Osteocyte (in vitro differentiated cells): ENCODE data around the gene PCSK6. TPM values are rescaled to one million over a fixed set of nuclear protein-coding genes. Genes with fewer than 3 reads are reported as not detected.

Experiments used
- DNase-seq: peaks from one replicate; pipeline ENCODE4 v3.0.0; 2021; ENCODE audit warnings: mixed read lengths; ENCODE audit not compliant: unreplicated experiment; ENCODE audit errors: extremely low spot score
- H3K27ac Mint-ChIP-seq: one replicate; pipeline ENCODE4 v1.8.0; 2021; ENCODE audit warnings: mild to moderate bottlenecking, mixed read lengths; ENCODE audit not compliant: unreplicated experiment
- H3K27me3 Mint-ChIP-seq: one replicate; pipeline ENCODE4 v1.8.0; 2021; ENCODE audit warnings: mixed read lengths; ENCODE audit not compliant: unreplicated experiment
- H3K36me3 Mint-ChIP-seq: one replicate; pipeline ENCODE4 v1.8.0; 2021; ENCODE audit warnings: mixed read lengths; ENCODE audit not compliant: unreplicated experiment
- H3K4me1 Mint-ChIP-seq: one replicate; pipeline ENCODE4 v1.8.0; 2021; ENCODE audit warnings: mixed read lengths; ENCODE audit not compliant: unreplicated experiment
- H3K4me3 Mint-ChIP-seq: one replicate; pipeline ENCODE4 v1.8.0; 2021; ENCODE audit warnings: mild to moderate bottlenecking, moderate library complexity, mixed read lengths; ENCODE audit not compliant: unreplicated experiment
- H3K9me3 Mint-ChIP-seq: one replicate; pipeline ENCODE4 v1.8.0; 2021; ENCODE audit warnings: mixed read lengths; ENCODE audit not compliant: unreplicated experiment
- CTCF ChIP-seq: fragments of 200-600 bp; sonication (generic); IDR thresholded peaks from 2 replicates; pipeline ENCODE4 v1.5.0; 2021; ENCODE audit warnings: antibody characterized with exemption, mild to moderate bottlenecking, moderate library complexity
- total RNA-seq: library from RNA; stranded (reverse); gene quantifications from 2 replicates; pipeline ENCODE4 v1.2.1, GENCODE V29; 2021

PCSK6 gene
- total RNA-seq, 1 donor from 2014 or later: 0.43 TPM

DNA sequence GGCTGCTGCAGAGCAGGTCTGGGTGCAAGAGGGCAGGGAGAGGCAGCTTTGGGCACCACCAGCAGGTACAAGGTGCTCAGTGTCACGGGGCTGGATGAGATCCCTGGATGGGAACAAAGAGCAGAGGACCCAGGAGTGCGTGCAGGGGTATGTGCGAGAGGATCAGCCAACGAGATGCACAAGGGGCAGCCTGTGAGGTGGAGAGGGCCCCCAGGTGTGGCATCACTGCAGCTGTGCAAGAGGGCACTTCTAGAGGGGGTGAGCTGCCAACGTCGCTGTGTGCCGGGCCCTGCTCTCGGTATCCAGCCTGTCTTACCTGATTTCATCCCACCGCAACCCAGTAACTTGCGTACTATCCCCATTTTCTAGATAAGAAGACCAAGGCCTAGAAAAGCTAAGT lies 127.1 kb downstream of the PCSK6 start:
- DNase-seq: no peak
- no peaks in the 10 kb centered on the region for H3K36me3 Mint-ChIP-seq
- H3K4me1 Mint-ChIP-seq: no peaks in the 10 kb centered on the region
- H3K4me3 Mint-ChIP-seq: no peak overlapping the region
- H3K27me3 Mint-ChIP-seq: peaks cover 5% of the 10 kb centered on the region
- H3K9me3 Mint-ChIP-seq: peaks cover 6% of the 10 kb centered on the region
- no peak overlapping the region for H3K27ac Mint-ChIP-seq
- no peak for TF ChIP-seq CTCF

- TF ChIP-seq CTCF: no peak
- H3K27ac Mint-ChIP-seq: no peak overlapping the region
- no peaks in the 10 kb centered on the region for H3K36me3 Mint-ChIP-seq
- H3K27me3 Mint-ChIP-seq: peaks cover 5% of the 10 kb centered on the region
- no peaks in the 10 kb centered on the region for H3K4me1 Mint-ChIP-seq
- DNase-seq: no peak
- H3K9me3 Mint-ChIP-seq: peaks cover 6% of the 10 kb centered on the region
- no peak overlapping the region for H3K4me3 Mint-ChIP-seq
Measured at GRCh38 chr15:101361418-101361817, 128.1 kb downstream of the PCSK6 start.

GRCh38 chr15:101359365-101359947 lies 130.1 kb downstream of the PCSK6 start:
- peaks cover 5% of the 10 kb centered on the region for H3K27me3 Mint-ChIP-seq

DNA sequence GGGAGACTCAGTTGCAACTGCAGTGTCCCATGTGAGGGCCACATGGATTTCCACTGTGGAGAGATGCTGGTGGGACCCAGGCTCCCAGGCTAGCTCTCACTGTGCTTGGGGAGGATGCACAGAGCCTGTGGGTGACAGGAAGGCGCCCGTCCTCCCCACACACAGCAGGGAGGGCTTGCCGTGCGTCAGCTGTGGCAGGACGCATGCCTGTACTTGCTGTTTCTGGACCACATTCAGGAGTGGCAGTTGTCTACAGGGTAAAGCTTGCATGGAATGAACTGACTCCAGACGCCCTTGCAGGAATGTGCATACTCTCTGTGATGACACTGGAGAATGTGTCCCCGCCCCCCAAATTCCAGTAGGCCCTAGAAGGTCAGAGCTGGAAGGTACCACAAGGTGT lies 130.6 kb downstream of the PCSK6 start:
- Mint-ChIP-seq H3K4me3 (no peak overlapping the region), H3K27me3 (peaks cover 3% of the 10 kb centered on the region), H3K27ac (no peak overlapping the region), H3K4me1 (no peaks in the 10 kb centered on the region), H3K9me3 (no peaks in the 10 kb centered on the region), H3K36me3 (no peaks in the 10 kb centered on the region)
- DNase-seq: no peak
- TF ChIP-seq CTCF: no peak

More at GRCh38 chr15:101359365-101359947, 130.1 kb downstream of the PCSK6 start:
- Mint-ChIP-seq H3K4me3 (no peak overlapping the region), H3K36me3 (no peaks in the 10 kb centered on the region), H3K9me3 (peaks cover 3% of the 10 kb centered on the region), H3K27ac (no peak overlapping the region), H3K4me1 (no peaks in the 10 kb centered on the region)
- no peak for TF ChIP-seq CTCF
- no peak for DNase-seq

GRCh38 chr15:101357885-101358284 lies 131.6 kb downstream of the PCSK6 start:
- DNase-seq: no peak
- Mint-ChIP-seq H3K36me3 (no peaks in the 10 kb centered on the region), H3K27ac (no peak overlapping the region), H3K4me1 (no peaks in the 10 kb centered on the region), H3K4me3 (no peak overlapping the region), H3K9me3 (no peaks in the 10 kb centered on the region), H3K27me3 (peaks cover 3% of the 10 kb centered on the region)
- no peak for TF ChIP-seq CTCF
